HL-60/S4 (cell line): ENCODE data around the gene PRKACG.
"Not testable (repeated sequence)": the region's sequence is repeated elsewhere in the genome, so short reads cannot be mapped to it uniquely, and the experiment has no call there.

ENCODE experiments used
- in situ Hi-C: fragments of 300-500 bp; cut with MboI; formaldehyde crosslinking; loops from 2 replicates; pipeline ENCODE4 v1.14.3; 2022; ENCODE audit warnings: low sequenced_read_pairs

PRKACG gene

DNA sequence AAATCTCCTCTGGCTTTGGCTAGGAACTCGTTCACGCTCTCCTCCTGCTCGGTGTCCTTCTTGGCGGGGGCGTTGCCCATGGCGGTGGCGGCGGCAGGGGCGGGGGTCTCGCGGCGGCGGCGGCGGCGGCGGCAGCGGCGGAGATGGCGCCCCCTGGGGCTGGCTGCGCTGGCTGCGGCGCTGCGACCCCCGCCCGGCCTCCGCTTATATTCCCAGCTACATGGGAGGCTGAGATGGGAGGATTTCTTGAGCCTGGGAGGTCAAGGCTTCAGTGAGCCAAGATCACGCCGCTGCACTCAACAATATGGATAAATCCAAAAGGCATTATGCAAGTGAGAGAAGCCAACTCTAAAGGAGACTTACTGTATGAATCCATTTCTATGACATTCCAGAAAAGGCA, at the start of gene PRKACG:
Gene PRKACG (minus strand): TSS at position 101 of the 400 bp plus-strand sequence. CDS start 21 bp downstream, at position 80.
- in situ Hi-C loops = loop anchor here (25.0 kb wide), 2 partner anchors 302 to 502 kb away; partner anchors contain the start of gene PIP5K1B

DNA sequence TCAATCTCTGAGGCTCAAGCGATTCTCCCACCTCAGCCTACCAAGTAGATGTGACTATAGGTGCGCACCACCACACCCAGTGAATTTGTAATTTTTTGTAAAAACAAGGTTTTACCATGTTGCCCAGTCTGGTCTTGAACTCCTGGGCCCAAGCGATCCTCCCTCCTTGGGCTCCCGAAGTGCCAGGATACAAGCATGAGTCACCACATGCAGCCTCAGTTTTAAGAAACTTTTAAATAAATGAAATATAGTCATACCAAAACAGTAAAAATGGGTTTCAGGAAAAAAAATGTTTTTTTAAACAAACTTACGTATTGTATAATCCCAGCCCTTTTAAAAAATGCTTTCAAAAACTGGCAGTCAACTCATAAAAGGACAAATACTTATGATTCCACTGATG, 48.3 kb upstream of the PRKACG start:
- in situ Hi-C loops = loop anchor here (5.0 kb wide), 1 partner anchor 135 kb away; no protein-coding TSS in a partner anchor

DNA sequence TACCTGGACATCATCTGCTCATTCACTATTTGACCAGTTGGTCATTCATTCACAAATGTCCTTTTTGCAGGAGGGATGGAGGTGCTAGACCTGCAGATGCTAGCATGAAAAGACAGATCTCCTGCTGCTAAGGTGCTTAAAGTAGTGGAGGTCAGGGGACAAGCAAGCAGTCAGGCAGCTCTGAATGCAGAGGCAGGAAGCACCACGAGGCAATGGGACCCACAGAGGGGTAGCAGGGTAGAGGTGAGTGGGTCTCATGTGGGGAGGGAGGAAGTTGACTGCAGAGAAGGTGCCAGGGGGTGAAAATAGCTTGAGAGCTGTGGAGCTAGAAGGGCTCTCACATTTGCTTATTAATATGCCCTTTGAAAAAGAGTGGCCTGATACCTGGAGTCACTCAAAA, 46.9 kb upstream of the PRKACG start:
- in situ Hi-C loops = loop anchor here (5.0 kb wide), 1 partner anchor 137 kb away; no protein-coding TSS in a partner anchor

DNA sequence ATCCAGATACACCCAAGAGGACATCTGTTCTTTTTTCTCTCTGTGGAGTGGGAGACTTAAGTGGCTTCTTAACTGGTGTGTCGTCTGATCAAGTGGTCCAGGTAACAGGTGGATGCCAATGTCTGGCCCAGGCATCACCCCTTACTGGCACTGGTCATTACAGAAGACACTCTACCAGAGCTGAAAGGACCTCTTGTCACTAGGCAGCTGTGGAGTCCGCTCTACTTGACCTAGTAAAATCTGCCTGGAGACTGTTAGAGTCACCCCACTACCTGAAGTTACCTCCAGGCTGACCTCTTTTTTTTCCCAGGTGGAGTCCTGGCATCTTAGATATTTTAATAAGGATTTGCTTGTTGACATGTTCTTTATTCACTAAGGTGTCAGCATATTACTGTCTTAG, 44.2 kb upstream of the PRKACG start:
- in situ Hi-C loops = no loop called here

DNA sequence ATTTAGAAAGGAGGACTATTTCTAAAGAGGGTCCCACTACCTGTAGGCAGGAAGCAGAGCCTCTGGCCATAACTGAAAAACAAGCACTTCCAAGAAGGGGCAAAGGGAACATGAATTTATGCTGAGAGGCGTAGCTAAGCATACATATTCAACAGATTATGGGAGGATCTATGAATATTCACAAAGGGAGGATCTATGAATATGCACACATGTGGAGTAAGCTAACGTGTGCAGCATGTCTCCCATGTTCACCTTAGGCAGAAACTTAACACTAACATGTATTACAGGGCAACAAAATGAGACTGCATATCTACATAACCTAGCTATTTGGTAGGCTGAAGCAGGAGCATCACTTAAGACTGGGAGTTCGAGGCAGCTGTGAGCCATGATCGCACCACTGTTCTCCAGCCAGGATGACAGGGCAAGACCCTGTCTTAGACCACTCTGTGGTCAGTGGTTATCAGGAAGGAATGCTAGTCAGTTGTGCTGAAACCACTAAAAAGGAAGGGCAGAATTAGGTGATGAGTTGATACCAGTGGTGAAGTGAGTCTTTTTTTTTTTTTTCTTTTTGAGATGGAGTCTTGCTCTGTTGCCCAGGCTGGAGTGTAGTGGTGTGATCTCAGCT, 42.4 kb upstream of the PRKACG start:
- in situ Hi-C loops = no loop called here

DNA sequence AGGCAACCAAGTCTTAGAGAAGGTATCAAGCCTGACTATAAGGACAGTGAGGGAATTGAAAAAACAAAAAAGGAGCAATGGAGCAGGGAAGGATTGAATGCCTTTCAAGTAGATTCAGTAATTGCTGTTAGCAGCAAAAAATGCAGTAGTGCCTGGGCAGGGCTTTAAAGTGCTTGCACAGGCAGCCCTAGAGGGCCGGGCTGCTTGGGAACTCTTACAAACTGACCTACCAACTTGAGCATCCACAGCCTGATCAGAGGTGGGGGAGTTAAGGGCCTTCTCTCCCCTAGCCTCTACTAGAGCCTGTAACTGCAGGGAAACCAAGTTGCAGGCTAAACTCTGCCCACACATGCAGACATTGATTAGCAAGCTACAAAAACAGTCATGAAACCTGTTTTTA, 41.1 kb upstream of the PRKACG start:
- in situ Hi-C loops = no loop called here

DNA sequence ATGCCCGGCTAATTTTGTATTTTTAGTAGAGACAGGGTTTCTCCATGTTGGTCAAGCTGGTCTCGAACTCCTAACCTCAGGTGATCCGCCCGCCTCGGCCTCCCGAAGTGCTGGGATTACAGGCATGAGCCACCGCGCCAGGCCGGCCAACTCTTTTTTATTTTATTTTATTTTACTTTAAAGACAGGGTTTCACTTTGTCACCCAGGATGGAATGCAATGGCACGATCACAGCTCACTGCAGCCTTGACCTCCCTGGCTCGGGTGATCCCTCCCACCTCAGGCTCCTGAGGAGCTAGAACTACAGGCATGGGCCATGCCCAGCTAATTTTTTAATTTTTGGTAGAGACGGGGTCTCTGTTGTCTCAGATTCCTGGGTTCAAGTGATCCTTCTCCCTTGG, 37.0 kb upstream of the PRKACG start:
- in situ Hi-C loops = not testable (repeated sequence)

DNA sequence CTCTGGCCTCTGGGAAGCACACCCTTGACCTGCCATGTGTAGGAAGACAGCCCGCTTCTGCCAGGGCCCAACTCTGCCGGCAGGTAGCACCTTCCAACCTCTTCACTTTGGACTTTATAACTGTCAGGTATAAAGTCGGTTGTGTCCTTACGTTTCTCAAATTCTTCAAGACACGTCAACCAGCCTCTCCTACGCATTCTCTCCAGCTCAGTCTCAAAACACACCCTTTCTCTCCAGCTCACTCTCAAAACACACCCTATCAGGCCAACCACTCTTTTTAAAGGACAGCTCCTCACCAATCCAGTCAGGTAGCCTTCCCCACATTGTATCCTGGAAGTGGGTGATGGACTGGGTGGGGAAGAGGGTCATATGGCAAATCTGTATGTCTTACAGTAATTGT, 35.2 kb upstream of the PRKACG start:
- in situ Hi-C loops = no loop called here

DNA sequence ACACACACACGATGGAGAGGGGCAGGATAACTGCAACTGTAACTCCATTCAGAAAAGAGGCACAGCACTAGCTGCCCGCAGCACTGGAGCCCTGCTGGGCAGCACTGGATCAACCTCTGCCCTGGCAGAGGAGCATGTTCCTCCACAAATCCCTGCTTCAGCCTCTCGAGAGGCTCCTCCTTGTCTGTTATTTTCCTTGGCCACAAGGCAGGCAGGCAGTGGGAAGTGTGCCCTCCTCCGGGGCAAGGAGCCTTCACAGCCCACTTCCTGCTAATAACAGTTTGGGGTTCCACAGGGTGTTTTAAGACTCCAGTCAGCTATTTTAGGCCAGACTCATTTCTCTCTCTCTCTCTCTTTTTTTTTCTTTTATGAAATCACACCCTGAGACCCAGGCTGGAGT, 33.5 kb upstream of the PRKACG start:
- in situ Hi-C loops = no loop called here

DNA sequence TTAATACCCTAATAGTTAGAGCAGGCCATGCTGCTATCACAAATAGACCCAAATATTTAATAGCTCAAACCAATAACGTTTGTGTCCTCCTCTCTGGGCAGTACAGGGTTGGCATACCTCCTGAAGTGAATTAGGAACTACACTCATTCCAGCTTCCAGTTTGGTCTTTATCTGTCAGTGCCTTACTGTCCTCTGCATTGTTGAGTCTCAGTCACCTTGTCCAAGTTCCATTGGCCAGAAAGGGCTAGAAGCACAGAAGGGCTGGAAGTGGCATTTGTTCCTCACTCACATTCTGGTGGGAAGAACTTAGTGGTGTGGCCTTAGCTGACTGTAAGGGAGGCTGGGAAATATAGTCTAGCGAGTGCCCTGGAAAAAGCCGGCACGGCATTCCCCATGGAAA, 32.8 kb upstream of the PRKACG start:
- in situ Hi-C loops = no loop called here

DNA sequence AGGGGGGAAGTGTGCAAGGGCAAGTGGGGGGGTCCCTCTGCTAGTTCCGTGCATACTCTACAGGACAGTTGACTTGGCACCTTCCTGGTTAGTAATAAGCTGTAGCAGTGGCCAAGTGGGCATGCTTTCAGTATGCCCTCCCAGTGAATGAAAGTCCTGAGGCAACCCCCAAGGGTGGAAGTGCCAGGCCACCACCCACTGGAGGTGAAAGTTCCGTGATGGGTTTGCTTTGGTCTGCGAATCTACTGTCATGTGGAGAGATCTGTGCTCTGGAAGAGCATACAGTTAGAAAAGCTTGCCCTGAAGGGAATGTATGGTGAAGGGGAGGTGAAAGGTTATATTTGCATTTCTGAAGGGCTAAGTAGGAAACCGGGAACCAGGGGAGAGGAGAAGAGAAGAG, 31.9 kb upstream of the PRKACG start:
- in situ Hi-C loops = no loop called here

DNA sequence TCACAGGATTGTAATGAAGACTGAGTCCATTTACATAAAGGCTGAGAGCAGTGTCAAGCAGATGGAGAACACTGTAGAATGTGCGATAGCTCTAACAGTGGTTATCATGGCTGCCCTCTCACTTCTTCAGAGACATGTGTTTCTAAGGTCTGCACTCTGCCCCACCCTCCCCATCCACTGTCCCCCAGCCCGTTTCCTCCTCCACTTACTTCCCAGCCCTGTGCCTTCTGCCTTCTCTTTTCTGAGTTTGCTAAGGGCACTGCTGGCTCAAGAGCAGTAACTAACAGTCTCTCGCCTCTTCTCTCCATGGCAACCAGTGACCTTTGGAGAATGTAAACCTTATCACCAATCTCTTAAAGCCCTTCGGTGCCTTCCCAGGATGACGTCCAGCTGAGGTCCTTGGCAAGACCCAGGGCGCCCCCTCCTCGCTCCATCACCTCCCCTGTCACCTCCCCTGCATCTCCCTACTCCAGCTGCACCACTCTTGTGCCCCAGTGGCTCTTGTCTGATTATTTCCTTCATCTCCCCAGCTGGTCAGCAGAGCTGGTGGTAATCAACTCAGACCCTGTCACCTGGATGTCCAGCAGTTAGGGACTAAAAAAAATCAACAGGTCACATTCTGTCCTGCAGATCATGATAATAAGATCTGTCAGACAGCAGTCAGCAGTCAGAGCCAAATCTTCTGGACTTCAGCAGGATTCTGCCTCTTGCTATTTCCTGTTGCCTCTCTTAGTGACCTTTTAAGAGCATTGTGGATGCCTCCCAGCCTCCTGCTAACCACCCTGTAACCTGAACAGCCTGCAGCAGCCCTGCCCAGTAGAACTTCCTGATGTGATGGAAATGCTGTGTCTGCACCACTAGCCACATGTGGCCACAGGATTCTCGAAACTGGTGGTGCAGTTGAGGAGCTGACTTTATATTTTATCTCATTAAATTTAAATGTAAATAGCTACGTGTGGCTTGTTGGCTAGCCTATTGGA, 30.6 kb upstream of the PRKACG start:
- in situ Hi-C loops = no loop called here

DNA sequence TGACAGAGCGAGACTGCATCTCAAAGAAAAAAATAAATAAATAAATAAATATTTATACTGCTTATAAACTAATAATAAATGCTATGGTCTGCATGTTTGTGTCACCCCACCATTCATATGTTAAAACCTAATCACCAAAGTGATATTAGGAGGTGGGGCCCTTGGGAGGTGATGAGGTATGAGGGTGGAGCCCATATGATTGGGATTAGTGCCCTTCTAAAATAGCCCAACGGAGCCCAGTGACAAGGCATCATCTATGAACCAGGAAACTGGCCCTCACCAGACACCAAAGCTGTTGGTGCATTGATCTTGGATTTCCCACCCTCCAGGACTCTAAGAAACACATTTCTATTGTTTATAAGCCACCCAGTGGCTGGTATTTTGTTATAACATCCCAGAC, 26.7 kb upstream of the PRKACG start:
- in situ Hi-C loops = no loop called here

DNA sequence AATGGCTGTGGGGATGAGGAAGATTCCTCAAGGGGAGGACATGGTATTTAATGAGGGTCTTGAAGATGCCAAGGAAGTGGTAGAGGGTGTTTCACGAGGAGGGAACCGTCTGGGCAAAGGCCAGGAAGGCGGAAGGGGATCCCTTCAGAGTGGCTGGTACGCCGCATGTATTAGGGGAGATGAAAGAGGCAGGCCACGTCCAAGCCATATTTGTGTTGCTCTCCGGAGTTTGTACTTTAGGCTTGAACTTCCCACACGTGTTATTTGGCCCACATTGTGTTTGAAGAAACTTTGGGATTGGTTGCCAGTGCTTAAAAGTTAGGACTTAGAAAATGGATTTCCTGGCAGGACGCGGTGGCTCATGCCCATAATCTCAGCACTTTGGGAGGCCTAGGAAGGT, 22.9 kb upstream of the PRKACG start:
- in situ Hi-C loops = no loop called here

DNA sequence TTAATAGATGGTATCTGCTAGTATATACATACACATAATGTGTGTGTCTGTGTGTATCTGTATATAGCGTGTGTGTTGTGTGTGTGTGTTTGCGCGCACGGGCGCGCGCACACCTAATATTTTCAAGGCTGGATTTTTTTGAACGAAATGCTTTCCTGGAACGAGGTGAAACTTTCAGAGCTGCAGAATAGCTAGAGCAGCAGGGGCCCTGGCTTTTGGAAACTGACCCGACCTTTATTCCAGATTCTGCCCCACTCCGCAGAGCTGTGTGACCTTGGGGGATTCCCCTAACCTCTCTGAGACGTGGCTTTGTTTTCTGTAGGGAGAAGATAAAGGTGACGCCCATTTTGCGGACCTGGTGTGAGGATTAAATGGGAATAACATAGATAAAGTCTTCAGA, 22.4 kb upstream of the PRKACG start:
- in situ Hi-C loops = no loop called here

DNA sequence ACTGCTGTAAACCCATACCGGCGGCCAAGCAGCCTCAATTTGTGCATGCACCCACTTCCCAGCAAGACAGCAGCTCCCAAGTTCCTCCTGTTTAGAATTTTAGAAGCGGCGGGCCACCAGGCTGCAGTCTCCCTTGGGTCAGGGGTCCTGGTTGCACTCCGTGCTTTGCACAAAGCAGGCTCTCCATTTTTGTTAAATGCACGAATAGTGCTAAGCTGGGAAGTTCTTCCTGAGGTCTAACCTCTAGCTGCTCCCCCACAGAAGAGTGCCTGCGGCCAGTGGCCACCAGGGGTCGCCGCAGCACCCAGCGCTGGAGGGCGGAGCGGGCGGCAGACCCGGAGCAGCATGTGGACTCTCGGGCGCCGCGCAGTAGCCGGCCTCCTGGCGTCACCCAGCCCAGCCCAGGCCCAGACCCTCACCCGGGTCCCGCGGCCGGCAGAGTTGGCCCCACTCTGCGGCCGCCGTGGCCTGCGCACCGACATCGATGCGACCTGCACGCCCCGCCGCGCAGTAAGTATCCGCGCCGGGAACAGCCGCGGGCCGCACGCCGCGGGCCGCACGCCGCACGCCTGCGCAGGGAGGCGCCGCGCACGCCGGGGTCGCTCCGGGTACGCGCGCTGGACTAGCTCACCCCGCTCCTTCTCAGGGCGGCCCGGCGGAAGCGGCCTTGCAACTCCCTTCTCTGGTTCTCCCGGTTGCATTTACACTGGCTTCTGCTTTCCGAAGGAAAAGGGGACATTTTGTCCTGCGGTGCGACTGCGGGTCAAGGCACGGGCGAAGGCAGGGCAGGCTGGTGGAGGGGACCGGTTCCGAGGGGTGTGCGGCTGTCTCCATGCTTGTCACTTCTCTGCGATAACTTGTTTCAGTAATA, 21.8 kb upstream of the PRKACG start, which contains the start of gene FXN:
Gene FXN (plus strand): TSS at position 315 of the 871 bp plus-strand sequence. CDS start 31 bp downstream, at position 346.
- in situ Hi-C loops = no loop called here

DNA sequence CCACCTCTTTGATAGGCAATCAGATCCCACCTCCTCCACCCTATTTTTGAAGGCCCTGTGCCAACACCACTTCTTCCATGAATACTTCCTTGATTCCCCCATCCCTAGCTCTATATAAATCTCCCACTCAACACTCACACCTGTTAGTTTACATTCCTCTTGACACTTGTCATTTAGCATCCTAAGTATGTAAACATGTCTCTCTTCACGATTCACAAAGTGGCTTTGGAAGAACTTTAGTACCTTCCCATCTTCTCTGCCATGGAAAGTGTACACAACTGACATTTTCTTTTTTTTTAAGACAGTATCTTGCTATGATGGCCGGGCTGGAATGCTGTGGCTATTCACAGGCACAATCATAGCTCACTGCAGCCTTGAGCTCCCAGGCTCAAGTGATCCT, 20.2 kb upstream of the PRKACG start:
- in situ Hi-C loops = no loop called here

DNA sequence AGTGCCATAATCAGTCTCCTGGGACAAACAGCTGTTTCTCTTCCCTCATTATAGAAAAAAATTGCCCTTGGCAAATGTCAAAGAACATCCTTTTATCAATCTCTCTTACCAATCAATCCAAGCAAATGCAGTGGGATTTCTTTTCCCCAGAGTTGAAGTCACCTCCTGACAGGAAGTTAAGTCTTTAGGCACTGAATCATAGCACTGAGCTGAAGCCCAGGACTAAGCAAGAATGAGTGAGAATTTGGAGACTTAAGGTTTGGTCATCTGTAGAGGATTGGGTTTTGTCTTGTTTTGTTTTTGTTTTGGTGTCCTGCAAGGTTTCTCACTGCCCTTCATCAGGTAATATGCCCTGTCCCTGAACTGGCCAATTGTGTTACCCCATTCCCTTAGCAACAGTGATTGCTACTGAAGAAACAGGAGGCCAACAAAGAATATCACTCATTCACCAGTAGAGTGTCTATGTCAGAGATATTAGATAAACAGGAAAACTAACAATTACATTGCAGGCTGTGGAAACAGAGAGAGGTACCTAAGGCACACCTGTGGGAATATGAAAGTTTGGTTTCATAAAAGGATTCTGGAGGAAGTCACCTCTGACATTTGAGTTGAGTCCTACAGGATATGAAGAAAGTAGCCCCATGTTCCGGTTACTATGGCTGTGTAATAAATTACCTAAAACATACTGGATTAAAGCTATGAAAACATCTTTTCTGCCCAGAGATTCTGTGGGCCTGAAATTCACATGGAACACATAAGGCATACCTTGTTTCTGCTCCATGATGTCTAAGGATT, 17.1 kb upstream of the PRKACG start:
- in situ Hi-C loops = no loop called here

DNA sequence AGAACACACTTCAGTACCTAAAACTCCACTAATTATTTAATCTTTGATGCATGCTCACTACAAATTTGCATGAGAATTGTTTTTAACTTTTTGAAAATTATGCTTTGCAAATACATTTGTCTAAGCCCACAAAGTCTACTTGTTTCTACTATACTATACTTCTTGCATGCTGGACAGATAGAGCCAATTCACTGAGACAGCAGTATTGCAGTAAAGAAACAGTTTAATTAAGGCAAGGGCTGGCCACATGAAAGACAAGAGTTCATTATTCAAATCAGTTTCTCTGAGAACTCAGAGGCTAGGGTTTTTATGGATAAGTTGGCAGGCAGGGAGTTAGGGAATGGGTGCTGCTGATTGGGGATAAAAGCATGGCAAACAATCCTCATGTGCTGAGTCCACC, 15.6 kb upstream of the PRKACG start:
- in situ Hi-C loops = no loop called here

DNA sequence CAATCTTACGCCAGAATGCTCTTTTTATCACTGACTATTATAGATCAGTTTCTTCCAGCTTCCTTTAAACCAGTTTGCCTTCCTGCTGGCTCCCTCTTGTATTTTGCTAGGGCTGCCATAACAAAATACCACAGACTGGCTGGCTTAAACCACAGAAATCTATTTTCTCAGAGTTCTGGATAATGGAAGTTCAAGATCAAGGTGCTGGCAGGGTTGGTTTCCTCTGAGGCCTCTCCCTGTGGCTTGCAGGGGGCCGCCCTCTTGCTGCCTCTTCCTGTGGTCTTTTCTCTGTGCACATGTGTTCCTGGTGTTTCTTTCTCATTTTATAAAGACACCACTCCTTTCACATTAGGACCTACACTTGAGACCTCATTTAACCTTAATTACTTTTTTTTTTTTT, 14.8 kb upstream of the PRKACG start:
- in situ Hi-C loops = no loop called here
